ENCODE data around the gene KRTAP10-4.

DNA sequence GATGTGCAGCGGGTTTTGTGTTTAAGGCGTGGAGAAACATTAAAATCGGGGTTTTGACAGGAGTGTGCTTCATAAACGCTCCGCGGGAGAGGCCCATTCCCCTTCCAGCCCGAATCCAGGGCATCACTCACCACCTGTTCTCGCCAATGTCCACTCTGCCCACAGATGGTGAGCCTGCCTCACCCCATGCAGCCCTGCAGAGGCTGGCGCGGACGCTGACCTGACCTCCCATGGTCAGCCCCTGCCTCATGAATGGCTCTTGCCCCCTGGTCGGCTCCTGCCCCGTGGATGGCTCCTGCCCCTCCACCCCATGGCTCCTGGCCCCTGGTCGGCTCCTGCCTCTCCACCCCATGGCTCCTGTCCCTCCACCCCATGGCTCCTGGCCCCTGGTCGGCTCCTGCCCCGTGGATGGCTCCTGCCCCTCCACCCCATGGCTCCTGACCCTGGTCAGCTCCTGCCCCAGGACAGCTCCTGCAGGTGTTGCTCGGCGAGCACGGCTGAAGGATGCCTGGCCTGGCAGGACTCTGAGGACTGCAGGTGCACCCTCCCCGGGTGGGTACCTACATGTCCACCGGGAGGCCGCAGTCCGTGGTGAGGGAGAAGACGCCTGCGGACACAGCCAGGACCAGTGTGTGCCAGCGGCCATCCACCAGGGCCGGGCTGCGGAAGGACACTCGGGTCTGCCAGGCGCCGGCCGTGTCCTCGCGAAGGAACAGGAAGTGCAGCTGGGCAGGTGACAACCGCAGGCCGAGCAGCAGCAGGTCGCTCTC is 40.2 kb upstream of the KRTAP10-4 start:
- no peak for TF ChIP-seq POLR2A (IDR thresholded peaks at IDR 0.05; ENCODE audit: low read depth, low read length)
- TF ChIP-seq POLR2AphosphoS5 (IDR thresholded peaks at IDR 0.05; ENCODE audit: low read depth, low read length) = no peak
- no peak for TF ChIP-seq SPI1 (IDR thresholded peaks at IDR 0.05; ENCODE audit: low read depth, low read length)

All from GM12891 (cell line).